ENCODE results near the gene ENOPH1.
"Not testable (repeated sequence)": the region's sequence is repeated elsewhere in the genome, so short reads cannot be mapped to it uniquely, and the experiment has no call there.

The ENOPH1 gene

GRCh38 chr4:82473621-82474164, 43.3 kb downstream of the ENOPH1 start:
- DNase-seq: no peak

DNA sequence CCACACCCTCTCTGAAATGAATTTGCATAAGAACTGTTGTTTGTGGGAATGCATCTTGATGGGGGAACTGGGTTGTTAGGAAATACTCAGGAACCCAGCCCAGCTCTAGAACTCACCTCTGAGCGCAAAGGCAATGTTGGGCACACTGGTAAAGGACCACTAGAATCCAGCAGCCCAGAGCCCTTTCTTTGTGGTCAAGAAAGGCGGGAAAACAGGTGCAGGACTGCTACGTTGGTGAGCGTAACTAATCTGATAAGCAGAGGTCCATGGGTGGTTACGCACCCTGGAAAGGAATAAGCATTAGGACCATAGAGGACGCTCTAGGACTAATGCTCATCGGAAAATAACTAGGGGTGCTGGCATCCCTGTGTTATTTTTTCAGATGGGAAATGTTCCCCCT, 45.5 kb downstream of the ENOPH1 start:
- not testable (repeated sequence) for DNase-seq

DNA sequence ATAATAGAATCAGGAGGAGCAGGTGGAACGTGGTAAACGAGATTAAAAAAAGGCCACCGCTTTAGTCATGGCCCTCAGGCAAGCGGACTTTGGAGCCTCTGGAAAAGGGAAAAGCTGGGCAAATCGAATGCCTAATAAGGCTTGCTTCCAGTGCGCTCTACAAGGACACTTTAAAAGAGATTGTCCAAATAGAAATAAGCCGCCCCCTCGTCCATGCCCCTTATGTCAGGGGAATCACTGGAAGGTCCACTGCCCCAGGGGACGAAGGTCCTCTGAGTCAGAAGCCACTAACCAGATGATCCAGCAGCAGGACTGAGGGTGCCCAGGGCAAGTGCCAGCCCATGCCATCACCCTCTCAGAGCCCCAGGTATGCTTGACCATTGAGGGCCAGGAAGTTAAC, 47.1 kb downstream of the ENOPH1 start:
- not testable (repeated sequence) for DNase-seq

DNA sequence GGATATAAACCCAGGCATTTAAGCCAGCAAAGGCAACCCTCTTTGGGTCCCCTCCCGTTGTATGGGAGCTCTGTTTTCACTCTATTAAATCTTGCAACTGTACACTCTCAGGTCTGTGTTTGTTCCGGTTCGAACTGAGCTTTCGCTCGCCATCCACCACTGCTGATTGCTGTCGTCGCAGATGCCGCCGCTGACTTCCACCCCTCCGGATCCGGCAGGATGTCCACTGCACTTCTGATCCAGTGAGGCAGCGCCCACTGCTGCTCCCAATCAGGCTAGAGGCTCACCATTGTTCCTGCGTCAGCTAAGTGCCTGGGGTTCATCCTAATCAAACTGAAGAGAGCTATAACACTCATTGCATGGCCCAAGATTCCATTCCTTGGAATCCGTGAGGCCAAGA, 49.2 kb downstream of the ENOPH1 start:
- DNase-seq: no peak

DNA sequence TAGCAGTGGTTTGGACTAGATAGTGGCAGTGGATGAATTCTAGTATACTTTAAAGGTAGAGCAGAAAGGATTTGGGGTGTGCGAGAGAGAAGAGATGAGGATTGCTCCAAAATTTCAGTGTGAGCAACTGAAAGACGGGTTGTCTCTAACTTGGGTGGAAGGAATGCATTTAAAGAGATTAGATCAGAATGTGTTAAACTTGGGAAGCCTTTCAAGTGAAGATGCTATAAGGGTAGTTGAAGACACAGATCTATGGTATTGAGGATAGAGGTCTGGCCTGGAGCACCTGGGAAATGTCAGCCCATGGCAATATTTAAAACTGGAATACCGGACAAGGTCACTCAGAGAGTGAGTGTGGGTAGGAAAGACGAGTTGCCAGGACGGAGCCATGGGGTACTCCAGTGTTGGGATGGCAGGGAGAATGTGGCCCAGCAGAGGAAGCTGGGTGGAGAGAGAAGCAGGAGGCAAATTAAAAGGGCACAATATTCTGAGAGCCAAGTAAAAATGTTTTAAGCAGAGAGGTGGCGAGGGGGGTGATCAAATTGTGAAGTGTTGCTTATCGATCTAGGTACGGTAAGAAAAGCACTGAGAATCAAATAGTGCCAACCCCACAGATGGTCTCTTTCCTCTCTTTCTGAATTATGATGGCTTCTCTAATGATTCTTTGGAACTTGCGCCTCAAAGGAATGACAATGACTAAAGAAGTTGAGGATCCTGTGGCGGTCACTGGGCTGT, 50.5 kb downstream of the ENOPH1 start:
- no peak for DNase-seq

GRCh38 chr4:82481506-82481840, 51.1 kb downstream of the ENOPH1 start:
- no peak for DNase-seq

DNA sequence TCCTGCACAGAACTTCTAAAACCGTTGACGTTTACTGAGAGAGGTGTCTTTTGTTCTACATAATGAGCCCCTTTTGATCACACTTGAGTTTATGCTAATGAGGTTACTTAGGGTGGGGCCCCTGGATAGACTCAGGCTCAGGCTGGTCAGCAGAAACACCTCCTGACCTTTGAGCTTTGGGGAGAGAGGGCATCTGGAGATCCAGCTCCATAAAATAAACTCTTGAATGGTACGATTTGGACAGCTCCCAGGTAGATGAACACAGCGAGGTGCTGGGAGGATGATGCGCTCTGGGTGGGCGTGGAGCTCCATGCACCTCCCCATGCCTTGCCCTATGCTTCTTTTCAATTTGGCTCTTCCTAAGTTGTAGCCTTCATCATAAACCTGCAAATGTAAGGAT, 52.0 kb downstream of the ENOPH1 start:
- DNase-seq: no peak

DNA sequence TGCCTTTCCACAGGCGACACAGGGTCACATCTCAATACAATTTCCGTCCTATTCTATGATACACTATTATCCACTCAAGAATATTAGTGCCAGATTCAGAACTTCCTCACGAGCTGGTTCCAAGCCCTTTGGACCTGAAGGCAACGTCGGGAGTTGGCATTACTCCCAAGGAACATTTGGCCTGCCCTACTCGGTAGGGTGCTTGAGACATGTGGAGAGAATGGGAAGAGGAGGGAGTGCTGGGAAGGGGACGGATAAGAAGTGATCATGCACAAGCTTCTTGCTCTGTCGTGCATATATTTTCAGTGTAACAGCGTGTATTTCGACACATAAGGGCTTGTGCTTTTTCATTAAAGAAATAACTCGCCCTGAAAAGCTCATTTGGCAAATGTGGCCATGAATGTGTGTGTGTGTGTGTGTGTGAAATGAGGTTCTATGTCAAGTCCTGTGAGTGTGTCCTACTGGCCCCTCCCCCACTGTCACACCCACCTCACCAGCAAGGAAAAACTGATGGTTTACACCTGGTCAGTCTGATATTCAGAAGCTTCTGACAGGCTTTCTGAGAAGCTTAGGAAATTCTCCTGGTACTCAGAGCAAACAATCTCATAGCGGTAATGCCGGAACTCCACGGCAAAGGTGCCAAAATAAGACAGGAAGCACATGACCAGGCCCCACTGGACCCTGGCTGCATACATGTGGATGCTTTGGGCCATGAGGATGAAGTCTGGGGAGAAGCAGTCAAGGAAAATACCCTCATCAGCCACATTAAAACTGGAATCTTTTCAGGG, 54.8 kb downstream of the ENOPH1 start:
- DNase-seq: no peak

DNA sequence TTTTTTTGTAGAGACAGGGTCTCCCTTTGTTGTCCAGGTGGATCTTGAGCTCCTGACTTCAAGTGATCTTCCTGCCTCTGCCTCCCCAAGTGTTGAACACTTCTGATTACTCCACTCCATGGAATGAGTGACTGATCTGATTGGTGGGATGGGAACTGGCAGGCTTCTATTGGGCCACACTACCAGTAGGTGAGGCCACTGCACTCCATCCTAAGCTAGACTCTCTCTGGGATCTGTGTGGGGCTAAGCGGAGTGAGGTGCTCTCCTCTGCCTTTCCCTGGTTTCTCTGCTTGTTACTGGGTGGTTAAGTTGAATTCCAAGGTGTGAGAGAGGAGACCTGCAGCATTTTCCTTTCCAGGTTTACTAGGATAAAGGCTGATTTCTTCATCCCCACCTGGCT, 58.7 kb downstream of the ENOPH1 start:
- no peak for DNase-seq

DNA sequence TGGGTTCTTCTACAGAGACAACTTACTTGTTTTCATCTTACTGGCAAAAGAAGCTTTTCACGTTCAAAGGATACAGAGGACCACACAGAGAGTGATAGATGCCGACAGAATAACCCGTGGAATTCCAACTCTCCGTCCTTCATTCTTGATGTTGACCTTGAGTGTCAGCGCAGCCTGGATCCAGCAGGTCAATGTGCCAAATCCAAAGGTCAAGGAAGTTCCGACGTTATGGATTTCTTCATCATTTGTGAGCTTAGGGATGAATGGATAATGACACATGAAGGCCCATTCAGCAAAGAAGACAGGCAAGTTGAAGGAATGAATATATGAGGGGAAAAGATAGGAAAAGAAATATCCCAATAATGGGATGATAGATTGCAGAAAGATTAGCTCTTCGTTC, 59.6 kb downstream of the ENOPH1 start:
- no peak for DNase-seq

- DNase-seq: no peak
These were observed 61.0 kb downstream of the ENOPH1 start for GRCh38 chr4:82491251-82491960.

DNA sequence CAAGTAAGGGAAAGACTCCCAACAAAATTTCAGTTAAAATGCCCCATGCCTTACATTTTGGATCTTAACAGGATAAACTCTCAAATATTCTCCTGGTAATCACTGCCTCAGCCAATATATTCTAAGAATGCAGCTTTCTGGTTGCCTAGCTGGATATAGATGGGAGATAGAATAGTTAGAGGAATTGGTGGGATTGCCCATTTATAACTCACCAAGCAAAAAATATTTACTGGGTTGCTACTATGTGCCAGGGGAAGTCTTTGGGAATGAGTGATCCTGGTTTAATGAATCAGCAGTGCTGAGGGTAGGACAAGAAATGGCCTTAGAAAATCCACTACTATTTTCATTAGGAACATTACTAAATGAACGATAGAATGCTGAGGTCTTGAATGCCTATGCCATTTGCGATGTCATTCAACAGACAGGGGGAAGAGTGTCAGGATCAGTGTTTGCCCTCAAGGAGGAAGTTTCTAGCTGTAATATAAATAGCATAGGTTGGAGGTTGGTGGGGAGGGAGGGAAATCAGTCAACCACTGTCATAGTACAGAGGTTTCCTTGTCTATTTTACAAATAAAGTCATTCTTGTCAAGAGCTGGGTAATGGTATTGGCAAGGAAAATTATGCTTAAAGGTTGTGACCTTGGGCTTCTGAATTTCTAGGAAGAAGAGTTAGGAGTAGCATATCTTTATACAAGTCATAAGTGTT, 63.5 kb downstream of the ENOPH1 start:
- DNase-seq: no peak

GRCh38 chr4:82495666-82496065, 65.3 kb downstream of the ENOPH1 start:
- DNase-seq: no peak

GRCh38 chr4:82496349-82496748, 66.0 kb downstream of the ENOPH1 start:
- no peak for DNase-seq

DNA sequence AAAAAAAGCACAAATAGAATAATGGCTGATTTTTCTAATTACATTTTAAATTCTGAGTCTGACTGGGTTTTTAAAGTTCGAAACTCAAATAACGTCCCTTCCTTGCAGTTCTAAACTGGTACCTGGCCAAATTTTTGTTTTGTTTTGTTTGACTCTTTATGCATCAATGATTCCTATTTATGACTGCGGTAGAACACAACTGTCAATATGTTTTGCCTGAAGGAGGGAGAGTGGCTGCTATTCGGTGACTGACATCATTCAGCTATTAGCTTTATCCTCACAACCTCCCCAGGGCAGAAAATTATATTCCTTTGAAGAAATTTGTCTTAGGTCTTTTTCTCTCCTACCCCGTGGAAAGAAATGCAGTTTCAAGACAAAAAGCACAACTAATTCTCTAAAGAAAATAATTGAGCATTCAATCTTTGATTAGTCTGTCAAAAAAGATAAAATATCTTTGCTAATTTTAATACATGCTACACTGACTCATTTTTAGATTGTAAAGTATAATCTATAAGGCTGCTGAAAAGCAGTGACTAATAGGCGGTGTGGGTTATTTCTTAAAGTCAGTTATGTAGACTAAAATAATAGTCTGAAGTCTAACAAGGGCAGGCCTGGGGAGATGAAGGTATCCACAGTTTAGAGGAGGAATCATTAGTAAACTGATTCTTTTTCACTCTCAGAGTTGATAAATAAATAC, 69.5 kb downstream of the ENOPH1 start:
- DNase-seq: no peak

DNA sequence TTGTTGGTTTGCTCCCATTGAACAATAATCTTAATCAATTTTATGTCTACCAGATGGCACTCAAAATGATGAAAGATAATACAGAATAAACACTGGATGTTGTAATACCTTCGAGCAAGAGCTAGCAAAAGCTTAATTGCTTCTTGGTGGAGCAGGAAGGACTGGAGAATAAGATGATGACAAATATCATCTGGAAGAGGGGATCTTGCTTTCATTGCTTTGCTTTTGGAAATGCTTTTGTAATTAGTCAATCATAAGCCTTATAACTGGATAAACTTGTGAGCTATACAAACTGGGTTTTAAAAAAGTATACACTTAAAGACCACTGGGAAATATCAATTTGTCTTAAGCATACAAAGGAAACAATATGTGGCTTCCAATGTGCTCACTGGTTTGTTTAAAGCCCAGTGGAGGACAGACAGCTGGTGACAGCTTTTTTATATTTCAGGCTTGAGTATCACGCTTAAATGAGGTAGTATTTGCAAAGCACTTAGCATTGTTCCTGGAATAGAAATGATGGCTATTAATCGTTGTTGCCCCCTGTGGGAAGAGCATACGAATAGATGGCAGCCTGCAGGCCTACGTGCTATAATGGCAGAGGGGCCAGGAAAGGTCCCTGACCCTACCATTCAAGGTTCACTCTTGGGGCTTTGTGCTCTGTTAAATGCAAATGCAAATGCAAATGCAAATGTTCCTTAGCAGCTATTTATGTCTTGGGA, 70.2 kb downstream of the ENOPH1 start:
- DNase-seq: no peak

GRCh38 chr4:82501154-82501442, 70.7 kb downstream of the ENOPH1 start:
- DNase-seq: no peak

DNA sequence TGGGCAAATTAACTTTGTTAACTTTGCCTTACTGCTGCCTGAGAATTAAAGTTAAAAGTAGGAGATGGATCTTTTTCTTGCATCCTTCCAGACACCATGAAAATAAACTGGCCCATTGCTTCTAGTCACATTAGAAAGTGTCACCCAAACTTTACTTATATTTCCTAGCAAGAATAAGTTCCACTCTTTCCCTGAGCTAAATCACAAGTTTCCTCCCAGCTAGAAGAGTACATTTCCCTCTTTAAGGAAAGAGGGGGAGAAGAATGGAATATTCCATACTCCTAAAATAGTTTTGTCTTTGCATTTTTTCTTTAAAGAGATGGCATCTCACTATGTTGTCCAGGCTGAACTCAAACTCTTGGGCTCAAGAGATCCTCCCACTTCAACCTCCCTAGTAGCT, 77.6 kb downstream of the ENOPH1 start:
- DNase-seq: no peak

DNA sequence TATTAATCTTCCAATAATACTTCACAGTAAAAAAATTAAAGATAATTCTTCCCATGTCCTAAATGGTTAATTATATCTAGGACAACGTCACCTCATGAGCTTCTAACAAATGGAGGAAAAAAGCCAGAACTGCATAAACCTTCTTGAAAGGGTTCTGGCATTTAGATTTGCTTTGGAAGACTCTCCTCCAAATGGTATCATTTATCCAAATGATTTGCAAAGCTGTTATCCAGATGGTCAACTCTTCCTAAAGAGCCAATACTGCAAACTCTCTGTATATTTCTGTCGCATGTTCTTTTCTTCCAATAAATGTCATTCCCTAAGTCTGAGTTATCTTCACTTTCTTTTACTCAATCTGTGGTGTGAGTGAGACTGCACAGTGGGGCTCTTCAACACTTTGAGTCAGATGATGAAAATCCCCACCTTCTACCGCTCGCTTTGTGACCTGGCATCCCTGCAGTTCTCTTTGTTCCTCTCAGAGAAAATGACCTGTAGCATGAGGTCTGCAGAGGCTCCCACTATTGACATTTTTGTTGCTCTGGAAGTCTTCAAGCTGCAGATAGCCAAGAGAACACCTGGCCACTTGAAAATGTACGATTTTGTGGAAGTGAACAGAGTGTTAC, 78.5 kb downstream of the ENOPH1 start:
- DNase-seq: no peak

- DNase-seq: no peak
These were observed 79.8 kb downstream of the ENOPH1 start for GRCh38 chr4:82510216-82510615.
